Measurements from ENCODE around the gene S100PBP. TPM values are rescaled to one million over a fixed set of nuclear protein-coding genes. Genes with fewer than 3 reads are reported as not detected.
A peak's percentile ranks its signal among the peaks of the same experiment; 100 is the strongest.

S100PBP gene
- total and polyA plus RNA-seq, 3 donors from 2014 or later, result 99.7 to 133 (median 120) TPM

- H3K27me3 ChIP-seq, result no peaks in the 10 kb centered on the region
- no peak for DNase-seq
- intact Hi-C loops (cut with DNase I; ENCODE audit: low total_unique reads), result no loop called here
- 79 to 83% methylated on average over 3 of the region's 3 CpGs for WGBS, 2 donors
- no peaks in the 10 kb centered on the region for H3K9me3 ChIP-seq
- H3K4me1 ChIP-seq, result no peaks in the 10 kb centered on the region
- H3K27ac ChIP-seq, result no peak overlapping the region
- H3K36me3 ChIP-seq (ENCODE audit: low read depth, missing control alignments), result no peaks in the 10 kb centered on the region
- TF ChIP-seq CTCF (IDR thresholded peaks at IDR 0.05), result no peak
- no peak for TF ChIP-seq POLR2A (IDR thresholded peaks at IDR 0.05)
- H3K4me3 ChIP-seq, result no peak overlapping the region
These were observed 7.7 kb downstream of the S100PBP start for GRCh38 chr1:32825181-32825580.

- TF ChIP-seq CTCF (IDR thresholded peaks at IDR 0.05) (peak in 1 of 3 experiments; percentile 18), POLR2A (IDR thresholded peaks at IDR 0.05) (no peak)
- Histone ChIP-seq H3K4me1 (no peaks in the 10 kb centered on the region), H3K27ac (no peak overlapping the region), H3K4me3 (no peak overlapping the region), H3K36me3 (ENCODE audit: low read depth, missing control alignments) (no peaks in the 10 kb centered on the region), H3K9me3 (no peaks in the 10 kb centered on the region), H3K27me3 (no peaks in the 10 kb centered on the region)
- DNase-seq, result no peak
- 91 to 94% methylated on average over 7 of the region's 7 CpGs for whole genome bisulfite sequencing, 2 donors
- intact Hi-C loops (cut with DNase I; ENCODE audit: low total_unique reads), result no loop called here
These were observed 10.9 kb downstream of the S100PBP start for GRCh38 chr1:32828341-32828740.

DNA sequence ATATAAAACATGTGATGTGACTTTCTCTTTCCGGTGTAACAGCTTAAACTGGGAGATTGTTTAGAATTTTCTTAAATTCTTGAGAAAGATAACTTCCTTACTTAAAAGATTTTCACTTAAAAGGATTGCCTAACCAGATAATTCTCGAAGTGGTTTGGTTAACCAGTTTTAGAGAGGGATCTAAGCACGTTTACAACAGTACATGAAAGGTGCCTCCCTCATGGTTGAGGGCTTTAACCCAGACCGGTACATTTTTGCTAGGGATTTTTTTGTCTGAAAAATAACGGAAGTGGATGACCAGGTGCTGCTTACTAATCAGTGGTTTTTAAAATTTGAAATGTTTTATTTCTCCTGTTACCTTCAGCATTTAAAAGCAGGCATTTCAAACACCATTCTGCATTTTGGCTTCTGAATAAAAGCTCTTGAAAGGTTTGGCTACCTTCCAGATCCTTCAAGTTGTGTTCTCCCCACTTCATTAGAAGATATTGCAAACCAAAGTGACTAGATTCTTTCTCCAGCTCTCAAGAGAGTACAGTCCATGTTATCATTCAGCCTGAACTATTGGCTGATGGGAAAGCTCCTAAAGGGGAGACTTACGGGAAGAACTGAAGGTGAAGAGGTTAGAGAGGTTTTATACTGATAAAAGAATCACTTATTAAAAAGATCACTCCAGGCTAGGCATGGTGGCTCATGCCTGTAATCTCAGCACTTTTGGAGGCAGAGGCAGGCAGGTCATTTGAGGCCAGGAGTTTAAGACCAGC lies 12.8 kb downstream of the S100PBP start:
- no peak overlapping the region for H3K4me3 ChIP-seq
- 86 to 87% methylated on average over 6 of the region's 6 CpGs for WGBS, 2 donors
- no peaks in the 10 kb centered on the region for H3K4me1 ChIP-seq
- no peaks in the 10 kb centered on the region for H3K9me3 ChIP-seq
- intact Hi-C loops (cut with DNase I; ENCODE audit: low total_unique reads), result no loop called here
- H3K36me3 ChIP-seq (ENCODE audit: low read depth, missing control alignments), result no peaks in the 10 kb centered on the region
- no peak for TF ChIP-seq POLR2A (IDR thresholded peaks at IDR 0.05)
- DNase-seq, result no peak
- no peak overlapping the region for H3K27ac ChIP-seq
- no peaks in the 10 kb centered on the region for H3K27me3 ChIP-seq

DNA sequence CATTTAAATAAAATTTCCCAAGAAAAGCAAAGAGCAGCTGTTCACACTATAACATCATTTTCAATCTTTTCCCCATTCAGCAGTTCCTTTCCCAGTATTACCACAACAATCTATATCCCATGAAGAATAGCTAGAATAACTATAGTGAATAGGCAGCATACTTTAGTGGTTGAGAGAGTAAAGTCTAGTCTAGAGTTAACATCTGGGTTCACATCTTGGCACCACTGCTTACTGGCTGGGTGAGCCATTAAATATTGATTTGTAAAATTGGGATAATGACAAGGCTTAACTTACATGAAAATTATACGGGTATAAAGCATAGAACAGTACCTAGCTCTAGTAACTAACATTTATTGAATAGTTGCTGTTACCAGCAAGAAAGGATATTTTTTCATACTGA lies 14.4 kb downstream of the S100PBP start:
- no peaks in the 10 kb centered on the region for H3K9me3 ChIP-seq
- TF ChIP-seq CTCF (IDR thresholded peaks at IDR 0.05) (no peak), POLR2A (IDR thresholded peaks at IDR 0.05) (no peak)
- intact Hi-C loops (cut with DNase I; ENCODE audit: low total_unique reads), result no loop called here
- H3K36me3 ChIP-seq (ENCODE audit: low read depth, missing control alignments), result no peaks in the 10 kb centered on the region
- H3K4me3 ChIP-seq, result no peak overlapping the region
- H3K27me3 ChIP-seq, result no peaks in the 10 kb centered on the region
- no peaks in the 10 kb centered on the region for H3K4me1 ChIP-seq
- no peak for DNase-seq
- WGBS, 2 donors, result 92 to 97% methylated on average over 1 of the region's 1 CpG
- H3K27ac ChIP-seq, result no peak overlapping the region

- intact Hi-C loops (cut with DNase I; ENCODE audit: low total_unique reads), result no loop called here
- H3K27ac ChIP-seq, result no peak overlapping the region
- no peak overlapping the region for H3K4me3 ChIP-seq
- H3K9me3 ChIP-seq, result no peaks in the 10 kb centered on the region
- no peaks in the 10 kb centered on the region for H3K27me3 ChIP-seq
- H3K4me1 ChIP-seq, result no peaks in the 10 kb centered on the region
- H3K36me3 ChIP-seq (ENCODE audit: low read depth, missing control alignments), result no peaks in the 10 kb centered on the region
- no peak for TF ChIP-seq CTCF (IDR thresholded peaks at IDR 0.05)
- no peak for TF ChIP-seq POLR2A (IDR thresholded peaks at IDR 0.05)
- DNase-seq, result no peak
- 44 to 45% methylated on average over 2 of the region's 2 CpGs for WGBS, 2 donors
These were observed 31.1 kb downstream of the S100PBP start for GRCh38 chr1:32848354-32849063.

Data from testis (tissue), 3 donors.